Measurements from ENCODE around the gene IFNAR1. TPM values are rescaled to one million over a fixed set of nuclear protein-coding genes. Genes with fewer than 3 reads are reported as not detected.

Gene IFNAR1
- total and polyA plus RNA-seq, 9 of the 15 experiments (the other 6 are each of a cell fraction or from before 2014, with no cell fraction given), result 8.6 to 31.8 (median 14.8) TPM

GRCh38 chr21:33300701-33301631 is 23.8 kb upstream of the IFNAR1 start (continued):
- TF ChIP-seq NR0B1 (IDR thresholded peaks at IDR 0.05; ENCODE audit: partially characterized antibody), result no peak
- no peak for TF ChIP-seq EHMT2 (IDR thresholded peaks at IDR 0.05)
- TF ChIP-seq DLX4 (CRISPR knock-in tag; IDR thresholded peaks at IDR 0.05), result no peak
- TF ChIP-seq U2AF1 (optimal IDR thresholded peaks at IDR 0.05; ENCODE audit: low read depth, low read length), result no peak
- TF ChIP-seq MIER1 (IDR thresholded peaks at IDR 0.05; ENCODE audit: low read depth), result no peak
- TF ChIP-seq MITF (IDR thresholded peaks at IDR 0.05), result no peak
- TF ChIP-seq ETV1 (tag; conservative IDR thresholded peaks at IDR 0.05; ENCODE audit: low read depth), result peak; percentile 77
- peak; percentile 38; the same call in 1 of the 2 replicates for TF ChIP-seq CBFA2T2 (conservative IDR thresholded peaks at IDR 0.05)
- TF ChIP-seq SRSF9 (IDR thresholded peaks at IDR 0.05; ENCODE audit: borderline replicate concordance, low read depth, low read length), result no peak
- no peak for TF ChIP-seq IRF2 (CRISPR knock-in tag; IDR thresholded peaks at IDR 0.05)
- TF ChIP-seq ERF (CRISPR knock-in tag; IDR thresholded peaks at IDR 0.05), result peak; percentile 98
- peak; percentile 87 for TF ChIP-seq ZNF354B (CRISPR knock-in tag; IDR thresholded peaks at IDR 0.05)
- TF ChIP-seq RB1 (IDR thresholded peaks at IDR 0.05; ENCODE audit: low read depth), result no peak
- TF ChIP-seq CC2D1A (IDR thresholded peaks at IDR 0.05), result no peak
- no peak for TF ChIP-seq IRF1 (CRISPR knock-in tag; IDR thresholded peaks at IDR 0.05; ENCODE audit: borderline replicate concordance)
- peak; percentile 94 for TF ChIP-seq DDX20 (tag; IDR thresholded peaks at IDR 0.05; ENCODE audit: low read depth)
- peak; percentile 86 for TF ChIP-seq TAF7 (tag; IDR thresholded peaks at IDR 0.05)
- no peak for TF ChIP-seq SMARCC2 (IDR thresholded peaks at IDR 0.05; ENCODE audit: low read depth)
- TF ChIP-seq PTTG1 (tag; IDR thresholded peaks at IDR 0.05; ENCODE audit: low read depth), result peak; percentile 90
- no peak for TF ChIP-seq RAD51 (IDR thresholded peaks at IDR 0.05; ENCODE audit: borderline replicate concordance, low read depth)
- TF ChIP-seq PYGO2 (tag; IDR thresholded peaks at IDR 0.05), result peak; percentile 93
- 0 out of 2 replicates have a peak, but pooled peaks have one; percentile 64 for TF ChIP-seq ZNF347 (CRISPR knock-in tag; IDR thresholded peaks at IDR 0.05; ENCODE audit: low read depth)
- peak; percentile 36; the same call in 1 of the 2 replicates for TF ChIP-seq FOXM1 (IDR thresholded peaks at IDR 0.05; ENCODE audit: low read depth)
- TF ChIP-seq FOXM1 (CRISPR knock-in tag; IDR thresholded peaks at IDR 0.05; ENCODE audit: low read depth), result no peak
